ENCODE results near the gene ATP2A1.

GRCh38 chr16:28837672-28838557, 40.4 kb upstream of the ATP2A1 start:
- TF ChIP-seq BACH2 (CRISPR knock-in tag; IDR thresholded peaks at IDR 0.05; ENCODE audit: borderline replicate concordance) (no peak), PATZ1 (CRISPR knock-in tag; IDR thresholded peaks at IDR 0.05; ENCODE audit: borderline replicate concordance) (no peak), CSDC2 (CRISPR knock-in tag; IDR thresholded peaks at IDR 0.05) (no peak), OSR1 (CRISPR knock-in tag; IDR thresholded peaks at IDR 0.05) (no peak), CREB5 (CRISPR knock-in tag; IDR thresholded peaks at IDR 0.05; ENCODE audit: low read depth) (no peak), POU6F1 (CRISPR knock-in tag; IDR thresholded peaks at IDR 0.05; ENCODE audit: borderline replicate concordance, low read depth) (no peak), ZNF8 (CRISPR knock-in tag; IDR thresholded peaks at IDR 0.05) (no peak)

All from SK-N-SH treated with all-trans-retinoic acid at 6 μM for 48 hours (cell line).